ENCODE data around the gene NDRG2.

The NDRG2 gene

DNA sequence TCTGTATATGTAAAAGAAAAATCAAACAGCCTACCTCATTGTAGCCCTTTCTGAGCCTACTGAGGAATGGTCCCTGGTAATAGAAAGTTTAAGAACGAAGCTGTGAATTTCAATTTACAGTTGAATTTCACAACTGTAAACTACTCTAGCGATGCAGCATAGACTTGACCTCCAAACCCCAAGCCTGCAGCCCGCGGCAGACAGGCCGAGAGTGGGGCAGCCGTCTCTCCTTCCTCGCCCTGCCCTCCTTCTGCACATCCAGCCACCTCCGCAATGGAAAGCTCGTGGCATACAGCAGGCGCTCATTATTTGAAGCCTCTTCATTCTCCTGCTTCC, 54.2 kb downstream of the NDRG2 start:
- no peak for DNase-seq (ENCODE audit: low read depth, low spot score)

DNA sequence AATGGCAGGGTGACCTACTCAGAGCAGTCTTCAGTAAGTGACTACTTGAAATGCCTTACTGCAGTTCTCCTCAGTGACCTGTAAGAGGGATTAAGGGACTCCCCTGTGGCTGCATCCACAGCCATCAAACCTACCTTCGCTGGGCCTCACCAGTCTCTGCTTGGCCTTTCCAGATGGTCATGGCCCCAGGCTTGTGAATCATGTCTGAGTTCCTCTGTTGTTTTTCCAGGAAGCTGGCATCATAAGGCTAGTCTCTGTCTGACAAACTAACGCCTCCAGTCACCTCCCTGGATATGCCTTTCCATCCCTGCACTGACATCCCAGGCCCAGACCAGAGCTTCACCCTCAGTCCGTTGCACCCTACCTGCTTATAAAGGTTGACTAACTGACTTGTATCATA, 55.5 kb downstream of the NDRG2 start:
- no peak for DNase-seq (ENCODE audit: low read depth, low spot score)
